ENCODE results near the gene SCCPDH.

SCCPDH gene

GRCh38 chr1:246798606-246799496 is 74.6 kb downstream of the SCCPDH start:
- no peak for DNase-seq (ENCODE audit: extremely low read depth, low read depth)

DNA sequence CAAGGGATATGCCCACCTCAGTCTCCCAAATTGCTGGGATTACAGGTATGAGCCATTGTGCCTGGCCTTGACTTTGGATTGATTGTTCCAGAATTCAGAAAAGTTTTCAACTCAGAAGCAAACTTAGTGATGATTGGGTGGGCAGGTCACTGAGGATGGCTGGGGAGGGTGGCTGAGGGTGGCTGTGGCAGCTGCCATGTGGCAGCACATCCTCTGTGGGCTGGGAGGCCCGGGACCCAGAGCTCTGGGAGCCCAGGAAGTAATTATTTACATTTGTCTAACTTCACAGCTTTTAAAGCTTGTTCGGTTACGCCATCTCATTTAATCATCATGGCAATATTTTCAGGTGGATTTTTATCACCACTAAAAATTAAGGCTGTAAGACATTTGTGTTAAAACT is 76.1 kb downstream of the SCCPDH start:
- DNase-seq (ENCODE audit: extremely low read depth, low read depth): no peak
- no peak for TF ChIP-seq CTCF (IDR thresholded peaks at IDR 0.05; ENCODE audit: low read depth, low read length)

More at GRCh38 chr1:246798606-246799496, 74.6 kb downstream of the SCCPDH start:
- no peak for TF ChIP-seq CTCF (IDR thresholded peaks at IDR 0.05; ENCODE audit: low read depth, low read length)

DNA sequence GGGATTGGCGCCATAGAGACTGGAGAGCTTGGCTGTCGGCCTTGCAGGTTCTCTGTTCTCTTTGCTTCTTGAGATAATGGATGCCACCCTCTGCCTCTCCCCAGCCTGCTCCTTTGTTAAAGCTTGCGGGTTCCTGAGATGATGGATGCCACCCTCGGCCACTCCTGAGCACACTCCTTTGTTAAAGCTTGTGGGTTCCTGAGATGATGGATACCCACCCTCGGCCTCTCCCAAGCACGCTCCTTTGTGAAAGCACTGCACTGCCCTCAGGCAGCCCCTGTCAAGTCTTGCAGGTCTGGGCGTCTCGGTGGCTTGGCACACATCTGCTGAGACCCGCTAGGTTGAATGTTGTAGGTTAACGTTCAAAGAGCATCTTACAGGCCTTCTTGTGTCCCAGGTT is 76.5 kb downstream of the SCCPDH start:
- no peak for DNase-seq (ENCODE audit: extremely low read depth, low read depth)
- TF ChIP-seq CTCF (IDR thresholded peaks at IDR 0.05; ENCODE audit: low read depth, low read length): no peak

DNA sequence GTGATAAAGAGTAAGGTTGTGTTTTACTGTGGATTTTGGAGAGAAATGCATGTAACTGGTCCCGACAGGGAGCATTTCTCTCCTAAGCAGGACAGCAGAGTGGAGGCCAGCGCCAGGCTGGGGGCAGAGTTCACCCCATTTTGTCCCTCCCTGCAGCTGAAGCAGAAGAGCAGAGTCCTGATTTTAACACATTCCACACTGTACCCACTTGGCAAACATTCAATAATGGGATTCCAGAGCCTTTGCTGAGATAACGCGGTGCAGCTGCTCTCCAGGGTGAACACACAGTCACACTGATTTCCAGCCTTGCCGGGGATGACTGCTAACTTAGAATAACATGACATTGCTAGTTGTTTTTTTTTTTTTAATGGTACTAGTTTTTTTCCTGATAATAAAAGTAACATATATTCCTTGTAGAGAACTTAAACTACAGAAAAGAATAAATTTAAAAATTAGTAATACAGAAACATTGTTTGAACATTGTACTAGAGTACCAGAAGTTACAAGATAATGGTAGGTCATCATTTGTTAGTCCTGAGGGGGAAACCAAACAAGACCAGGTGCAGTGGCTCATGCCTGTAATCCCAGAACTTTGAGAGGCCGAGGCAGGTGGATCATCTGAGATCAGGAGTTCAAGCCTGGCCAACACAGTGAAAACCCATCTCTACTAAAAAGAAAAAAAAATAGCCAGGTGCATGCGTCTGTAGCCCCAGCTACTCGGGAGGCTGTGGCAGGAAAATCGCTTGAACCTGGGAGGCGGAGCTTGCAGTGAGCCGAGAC is 77.2 kb downstream of the SCCPDH start:
- no peak for DNase-seq (ENCODE audit: extremely low read depth, low read depth)

DNA sequence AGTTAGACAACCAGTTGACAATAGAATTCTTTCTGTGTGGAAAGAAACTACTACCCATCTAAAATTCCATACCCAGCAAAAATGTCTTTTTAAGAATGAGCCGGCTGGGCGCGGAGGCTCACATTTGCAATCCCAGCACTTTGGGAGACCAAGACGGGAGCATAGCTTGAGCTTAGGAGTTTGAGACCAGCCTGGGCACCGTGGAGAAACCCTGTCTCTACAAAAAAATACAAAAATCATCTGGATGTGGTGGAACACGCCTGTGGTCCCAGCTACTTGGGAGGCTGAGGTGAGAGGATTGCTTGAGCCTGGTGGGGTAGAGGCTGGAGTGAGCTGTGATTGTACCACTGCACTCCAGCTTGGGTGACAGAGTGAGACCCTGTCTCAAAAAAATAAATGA is 79.2 kb downstream of the SCCPDH start:
- no peak for DNase-seq (ENCODE audit: extremely low read depth, low read depth)
- TF ChIP-seq CTCF (IDR thresholded peaks at IDR 0.05; ENCODE audit: low read depth, low read length): no peak

More for the DNA sequence above, 77.2 kb downstream of the SCCPDH start:
- TF ChIP-seq CTCF (IDR thresholded peaks at IDR 0.05; ENCODE audit: low read depth, low read length): no peak

DNA sequence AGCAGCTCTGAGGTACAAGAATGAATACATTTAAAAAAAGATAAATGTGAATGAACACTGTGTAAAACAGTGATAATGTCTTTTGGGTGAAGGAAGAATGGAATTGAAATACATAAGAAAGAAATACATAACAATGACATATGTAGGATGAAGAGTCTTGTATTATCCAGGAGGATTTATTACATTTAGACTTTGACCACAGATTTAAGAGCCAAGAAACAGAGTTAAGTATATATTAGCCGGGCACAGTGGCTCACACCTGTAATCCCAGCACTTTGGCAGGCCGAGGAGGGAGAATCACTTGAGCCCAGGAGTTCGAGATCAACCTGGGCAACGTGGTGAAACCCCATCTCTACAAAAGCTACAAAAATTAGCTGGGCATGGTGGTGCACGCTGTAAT is 79.7 kb downstream of the SCCPDH start:
- DNase-seq (ENCODE audit: extremely low read depth, low read depth): no peak
- TF ChIP-seq CTCF (IDR thresholded peaks at IDR 0.05; ENCODE audit: low read depth, low read length): no peak

All from AG09319 (cell line).